NOMO-1 treated with DMSO at 0.1 percent for 48 hours (cell line): ENCODE results near the gene APOBEC3C.
A peak's percentile ranks its signal among the peaks of the same experiment; 100 is the strongest.
"Not testable (repeated sequence)": the region's sequence is repeated elsewhere in the genome, so short reads cannot be mapped to it uniquely, and the experiment has no call there.

Source experiments
- DNase-seq: peaks from one replicate; lab custom pipeline; 2025; ENCODE audit not compliant: unreplicated experiment; lab: John Stamatoyannopoulos, UW

APOBEC3C gene

DNA sequence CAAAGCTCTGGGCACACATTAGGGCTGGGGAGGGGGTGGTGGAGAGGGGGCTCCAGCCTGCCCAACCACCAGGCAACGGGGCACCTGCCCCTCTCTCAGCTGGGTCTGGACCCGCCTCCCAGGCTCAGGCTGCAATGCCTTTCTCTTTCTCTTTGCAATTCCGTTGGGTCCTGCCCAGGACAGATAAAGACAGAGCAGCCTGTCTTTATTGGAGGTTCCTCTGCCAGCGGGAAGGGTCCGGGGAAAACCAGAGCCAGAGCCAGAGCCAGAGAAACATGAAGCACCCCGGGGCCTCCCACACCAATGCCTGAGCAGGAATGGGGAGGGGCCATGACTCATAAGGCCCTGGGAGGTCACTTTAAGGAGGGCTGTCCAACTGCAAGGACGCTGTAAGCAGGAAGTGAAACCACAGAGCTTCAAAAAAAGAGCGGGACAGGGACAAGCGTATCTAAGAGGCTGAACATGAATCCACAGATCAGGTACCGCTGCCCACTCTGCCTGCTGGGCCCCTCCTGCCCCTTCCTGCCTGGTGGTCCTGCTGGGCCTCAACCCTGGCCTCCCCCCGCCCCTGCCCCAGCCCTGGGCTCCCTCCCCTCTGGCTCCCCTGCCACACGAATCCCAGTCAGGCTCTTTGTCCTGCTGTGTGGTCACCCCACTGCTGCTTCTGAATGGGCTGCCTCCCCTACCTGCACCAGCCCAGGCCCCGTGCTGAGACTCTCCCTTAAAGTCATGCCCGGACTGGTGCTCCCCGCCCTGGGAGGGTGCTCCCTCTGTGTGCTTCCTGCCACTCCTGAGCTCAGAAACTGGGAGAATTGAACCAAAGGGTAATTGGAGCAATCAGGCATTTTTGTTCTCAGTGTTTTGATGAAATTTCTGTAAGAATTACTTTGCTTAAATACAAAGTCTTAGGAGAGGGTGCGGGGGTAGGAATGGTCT, 31.8 kb upstream of the APOBEC3C start, which contains the start of gene APOBEC3B:
Gene APOBEC3B, plus strand, starts transcription at position 356 of the 936 bp plus-strand sequence. Its CDS starts 107 bp downstream, at position 463.
- DNase-seq = peak; percentile 94

- DNase-seq = peak; percentile 85
Measured at GRCh38 chr22:38984224-38984623, 29.8 kb upstream of the APOBEC3C start.

GRCh38 chr22:38984784-38985757, 29.0 kb upstream of the APOBEC3C start:
- DNase-seq = not testable (repeated sequence)

DNA sequence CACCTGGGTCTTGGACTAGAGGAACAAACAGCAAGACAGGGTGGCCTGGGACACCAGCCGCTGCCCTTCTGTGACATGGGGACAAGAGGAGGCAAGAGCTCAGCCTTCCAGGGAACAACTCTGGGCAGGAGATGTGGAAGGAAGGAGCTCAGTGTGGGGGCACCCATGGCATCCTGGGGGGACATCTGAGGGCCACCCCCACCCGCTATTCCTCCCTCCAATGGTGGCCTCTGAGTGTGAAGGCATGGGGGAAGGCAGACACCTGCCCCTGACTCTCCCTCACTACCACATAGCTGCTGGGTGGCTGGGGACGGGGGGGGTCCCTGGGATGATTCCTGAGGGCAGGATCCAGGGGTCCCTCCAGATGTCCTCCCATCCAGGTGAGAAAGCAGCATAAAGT, 27.4 kb upstream of the APOBEC3C start:
- no peak for DNase-seq

- no peak for DNase-seq
Measured at GRCh38 chr22:38987171-38987895, 26.7 kb upstream of the APOBEC3C start.

DNA sequence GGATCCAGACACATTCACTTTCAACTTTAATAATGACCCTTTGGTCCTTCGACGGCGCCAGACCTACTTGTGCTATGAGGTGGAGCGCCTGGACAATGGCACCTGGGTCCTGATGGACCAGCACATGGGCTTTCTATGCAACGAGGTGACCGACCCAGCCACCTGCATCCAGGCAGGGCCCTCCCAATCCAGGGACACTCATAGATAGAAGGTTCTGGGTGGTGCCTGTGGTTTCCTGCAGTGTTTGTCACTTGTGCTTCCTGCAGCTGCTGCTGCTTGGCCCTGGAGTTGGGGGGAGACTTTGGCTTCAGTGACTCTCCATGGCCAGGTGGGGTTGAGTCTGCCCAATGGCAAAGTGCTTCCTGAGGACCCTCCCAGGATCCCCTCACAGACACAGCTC, 24.6 kb upstream of the APOBEC3C start:
- no peak for DNase-seq

GRCh38 chr22:38992871-38993371, 21.1 kb upstream of the APOBEC3C start:
- not testable (repeated sequence) for DNase-seq

DNA sequence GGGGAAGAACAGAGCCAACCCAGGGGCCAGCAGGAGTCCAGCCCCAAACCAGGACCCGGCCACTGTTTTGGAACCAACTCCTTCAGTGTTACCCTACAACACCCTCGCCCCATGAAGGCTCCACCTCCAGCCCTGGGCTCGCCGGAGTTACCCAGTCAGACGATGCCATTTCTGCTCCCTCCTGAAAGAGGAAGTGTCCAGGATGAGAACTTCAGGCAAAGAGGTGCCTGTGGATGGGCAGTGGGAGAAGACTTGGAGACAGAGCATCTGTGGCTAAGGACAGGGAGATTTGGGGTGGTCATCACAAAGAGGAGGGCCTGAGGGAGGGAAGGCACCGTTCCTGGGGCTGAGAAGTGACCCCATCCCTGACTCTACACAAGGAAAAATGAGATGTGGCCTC, 18.0 kb upstream of the APOBEC3C start:
- DNase-seq = no peak

- no peak for DNase-seq
Measured at GRCh38 chr22:38997518-38997917, 16.5 kb upstream of the APOBEC3C start.

GRCh38 chr22:39003165-39003638, 10.9 kb upstream of the APOBEC3C start:
- peak; percentile 92 for DNase-seq

DNA sequence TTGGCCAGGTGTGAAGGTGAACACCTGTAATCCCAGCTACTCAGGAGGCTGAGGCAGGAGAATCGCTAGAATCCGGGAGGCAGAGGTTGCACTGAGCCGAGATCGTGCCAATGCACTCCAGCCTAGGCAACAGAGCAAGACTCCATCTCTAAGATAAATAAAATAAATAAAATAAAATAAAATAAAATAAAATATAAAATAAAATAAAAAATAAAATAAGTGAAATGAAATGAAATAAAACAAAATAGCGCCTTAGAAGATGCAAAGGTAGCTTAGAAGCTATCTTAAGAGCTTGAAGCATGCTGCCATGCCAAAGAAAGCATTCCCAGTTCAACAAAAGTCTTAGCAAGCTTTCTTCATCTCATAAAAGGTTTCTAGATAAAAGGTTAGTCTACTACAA, 6.9 kb upstream of the APOBEC3C start:
- no peak for DNase-seq

GRCh38 chr22:39008271-39008850, 5.7 kb upstream of the APOBEC3C start:
- peak; percentile 25 for DNase-seq

DNA sequence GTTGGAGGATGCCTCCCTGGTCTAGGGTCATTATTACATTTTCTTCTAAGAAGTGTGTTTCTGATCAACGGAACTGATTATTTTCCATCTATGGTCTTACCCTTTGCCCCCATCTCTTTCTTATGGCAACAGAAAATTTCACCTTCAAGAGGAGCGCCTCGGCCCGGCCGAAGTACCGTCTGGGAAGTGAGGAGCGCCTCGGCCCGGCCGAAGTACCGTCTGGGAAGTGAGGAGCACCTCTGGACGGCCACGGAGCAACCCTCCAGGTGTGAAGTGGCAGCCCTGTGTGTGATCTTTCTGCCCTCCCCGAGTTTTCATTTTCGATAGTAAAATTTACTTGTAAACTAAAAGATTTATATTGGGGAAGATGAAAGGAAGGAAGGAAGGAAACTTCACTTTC, 3.1 kb upstream of the APOBEC3C start:
- DNase-seq = no peak

DNA sequence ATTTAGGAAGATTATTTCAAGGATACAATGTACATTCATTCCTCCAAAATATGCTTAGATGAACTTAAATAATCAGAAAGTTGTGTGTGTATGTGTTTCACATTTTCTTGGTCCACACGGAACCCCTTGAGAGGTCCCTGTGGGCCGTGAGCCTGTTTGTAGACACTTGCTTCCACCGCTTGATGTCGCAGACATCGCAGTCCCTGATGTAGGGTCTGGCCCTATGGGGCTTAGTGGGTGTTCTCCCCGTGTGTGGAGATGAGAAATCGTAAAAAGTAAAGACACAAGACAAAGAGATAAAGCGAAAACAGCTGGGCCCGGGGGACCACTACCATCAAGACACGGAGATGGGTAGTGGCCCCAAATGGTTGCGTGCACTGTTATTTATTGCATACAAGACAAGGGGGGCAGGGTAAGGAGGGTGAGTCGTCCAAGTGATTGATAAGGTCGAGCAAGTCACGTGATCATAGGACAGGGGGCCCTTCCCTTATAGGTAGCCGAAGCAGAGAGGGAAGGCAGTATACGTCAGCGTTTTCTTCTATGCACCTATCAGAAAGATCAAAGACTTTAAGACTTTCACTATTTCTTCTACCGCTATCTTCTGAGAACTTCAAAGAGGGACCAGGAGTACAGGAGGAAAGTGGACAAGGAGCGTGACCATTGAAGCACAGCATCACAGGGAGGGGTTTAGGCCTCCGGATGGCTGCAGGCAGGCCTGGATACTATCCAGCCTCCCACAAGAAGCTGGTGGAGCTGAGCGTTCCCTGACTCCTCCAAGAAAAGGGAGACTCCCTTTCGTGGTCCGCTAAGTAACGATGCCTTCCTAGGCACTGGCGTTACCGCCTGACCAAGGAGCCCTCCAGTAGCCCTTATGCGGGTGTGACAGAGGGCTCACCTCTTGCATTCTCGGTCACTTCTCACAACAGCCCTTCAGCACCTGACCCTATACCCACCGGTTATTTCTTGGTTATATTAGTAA, 1.2 kb upstream of the APOBEC3C start:
- DNase-seq = no peak

- not testable (repeated sequence) for DNase-seq
Measured at GRCh38 chr22:39013561-39013941, 506 bp upstream of the APOBEC3C start.

- DNase-seq = not testable (repeated sequence)
Measured at GRCh38 chr22:39014723-39015121, 665 bp downstream of the APOBEC3C start.

DNA sequence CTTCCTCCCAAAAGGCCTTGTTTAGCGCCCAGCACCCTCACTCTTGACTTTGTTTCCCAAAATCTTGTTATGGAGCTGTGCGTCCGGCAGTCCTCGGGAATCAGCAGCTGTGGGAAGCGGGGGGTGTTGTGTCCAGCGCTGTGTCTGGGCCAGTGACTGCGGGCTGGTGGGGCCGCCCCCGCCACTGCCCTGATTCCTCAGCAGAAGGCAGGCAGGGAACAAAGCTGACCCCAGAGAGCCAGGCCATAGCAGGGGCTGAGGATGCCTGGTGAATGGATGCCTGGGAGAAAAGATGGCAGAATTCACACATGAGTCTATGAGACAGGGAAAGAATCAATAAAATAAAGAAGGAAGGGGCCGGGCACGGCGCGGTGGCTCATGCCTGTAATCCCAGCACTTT, 2.5 kb downstream of the APOBEC3C start:
- no peak for DNase-seq

- DNase-seq = no peak
Measured at GRCh38 chr22:39017596-39018365, 3.7 kb downstream of the APOBEC3C start.
